ENCODE data around the gene ARRB2.
"Not testable (repeated sequence)": the region's sequence is repeated elsewhere in the genome, so short reads cannot be mapped to it uniquely, and the experiment has no call there.

Gene ARRB2

DNA sequence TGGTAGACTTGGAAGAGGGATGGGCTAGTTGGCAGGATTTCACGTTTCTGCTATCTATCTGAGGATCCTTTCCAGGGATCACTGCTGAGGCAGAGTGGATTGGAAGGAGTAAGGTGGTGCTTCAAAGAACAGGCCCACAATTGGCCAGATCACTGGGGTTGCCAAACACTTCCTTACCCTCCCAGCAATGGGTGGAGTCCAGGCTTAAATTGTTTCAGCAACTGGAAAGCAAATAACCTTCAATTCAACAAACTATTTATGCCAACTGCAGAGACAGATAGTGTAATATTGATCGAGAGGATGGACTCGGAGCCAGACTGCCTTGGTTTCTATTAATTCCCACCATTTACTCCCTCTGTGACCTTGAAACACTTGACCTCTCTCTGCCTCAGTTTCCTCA is 2.1 kb downstream of the ARRB2 start:
- no peak for ATAC-seq
- TF ChIP-seq ZNF8 (CRISPR knock-in tag; IDR thresholded peaks at IDR 0.05) (no peak), ZFP30 (CRISPR knock-in tag; IDR thresholded peaks at IDR 0.05) (no peak), BACH2 (CRISPR knock-in tag; IDR thresholded peaks at IDR 0.05; ENCODE audit: borderline replicate concordance) (no peak), ISL1 (CRISPR knock-in tag; IDR thresholded peaks at IDR 0.05) (no peak), SNAI2 (CRISPR knock-in tag; IDR thresholded peaks at IDR 0.05) (no peak), ZNF565 (CRISPR knock-in tag; conservative IDR thresholded peaks at IDR 0.05; ENCODE audit: low read depth) (no peak), ZC3H10 (CRISPR knock-in tag; IDR thresholded peaks at IDR 0.05) (no peak), OSR1 (CRISPR knock-in tag; IDR thresholded peaks at IDR 0.05) (no peak), ARNTL (CRISPR knock-in tag; IDR thresholded peaks at IDR 0.05; ENCODE audit: borderline replicate concordance, low read depth) (no peak), PPARA (CRISPR knock-in tag; IDR thresholded peaks at IDR 0.05; ENCODE audit: borderline replicate concordance) (no peak), ZNF70 (CRISPR knock-in tag; IDR thresholded peaks at IDR 0.05) (no peak), ZFP3 (CRISPR knock-in tag; IDR thresholded peaks at IDR 0.05) (no peak), ESRRG (CRISPR knock-in tag; IDR thresholded peaks at IDR 0.05) (no peak), TOX (CRISPR knock-in tag; IDR thresholded peaks at IDR 0.05; ENCODE audit: borderline replicate concordance) (no peak)
- TF ChIP-seq, protein P1, sequence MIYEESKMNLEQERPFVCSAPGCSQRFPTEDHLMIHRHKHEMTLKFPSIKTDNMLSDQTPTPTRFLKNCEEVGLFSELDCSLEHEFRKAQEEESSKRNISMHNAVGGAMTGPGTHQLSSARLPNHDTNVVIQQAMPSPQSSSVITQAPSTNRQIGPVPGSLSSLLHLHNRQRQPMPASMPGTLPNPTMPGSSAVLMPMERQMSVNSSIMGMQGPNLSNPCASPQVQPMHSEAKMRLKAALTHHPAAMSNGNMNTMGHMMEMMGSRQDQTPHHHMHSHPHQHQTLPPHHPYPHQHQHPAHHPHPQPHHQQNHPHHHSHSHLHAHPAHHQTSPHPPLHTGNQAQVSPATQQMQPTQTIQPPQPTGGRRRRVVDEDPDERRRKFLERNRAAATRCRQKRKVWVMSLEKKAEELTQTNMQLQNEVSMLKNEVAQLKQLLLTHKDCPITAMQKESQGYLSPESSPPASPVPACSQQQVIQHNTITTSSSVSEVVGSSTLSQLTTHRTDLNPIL (CRISPR knock-in tag; IDR thresholded peaks at IDR 0.05; ENCODE audit: low read depth) = no peak
- TF ChIP-seq, protein P2, sequence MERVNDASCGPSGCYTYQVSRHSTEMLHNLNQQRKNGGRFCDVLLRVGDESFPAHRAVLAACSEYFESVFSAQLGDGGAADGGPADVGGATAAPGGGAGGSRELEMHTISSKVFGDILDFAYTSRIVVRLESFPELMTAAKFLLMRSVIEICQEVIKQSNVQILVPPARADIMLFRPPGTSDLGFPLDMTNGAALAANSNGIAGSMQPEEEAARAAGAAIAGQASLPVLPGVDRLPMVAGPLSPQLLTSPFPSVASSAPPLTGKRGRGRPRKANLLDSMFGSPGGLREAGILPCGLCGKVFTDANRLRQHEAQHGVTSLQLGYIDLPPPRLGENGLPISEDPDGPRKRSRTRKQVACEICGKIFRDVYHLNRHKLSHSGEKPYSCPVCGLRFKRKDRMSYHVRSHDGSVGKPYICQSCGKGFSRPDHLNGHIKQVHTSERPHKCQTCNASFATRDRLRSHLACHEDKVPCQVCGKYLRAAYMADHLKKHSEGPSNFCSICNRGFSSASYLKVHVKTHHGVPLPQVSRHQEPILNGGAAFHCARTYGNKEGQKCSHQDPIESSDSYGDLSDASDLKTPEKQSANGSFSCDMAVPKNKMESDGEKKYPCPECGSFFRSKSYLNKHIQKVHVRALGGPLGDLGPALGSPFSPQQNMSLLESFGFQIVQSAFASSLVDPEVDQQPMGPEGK (CRISPR knock-in tag; IDR thresholded peaks at IDR 0.05; ENCODE audit: borderline replicate concordance) = no peak
- TF ChIP-seq, protein P3, sequence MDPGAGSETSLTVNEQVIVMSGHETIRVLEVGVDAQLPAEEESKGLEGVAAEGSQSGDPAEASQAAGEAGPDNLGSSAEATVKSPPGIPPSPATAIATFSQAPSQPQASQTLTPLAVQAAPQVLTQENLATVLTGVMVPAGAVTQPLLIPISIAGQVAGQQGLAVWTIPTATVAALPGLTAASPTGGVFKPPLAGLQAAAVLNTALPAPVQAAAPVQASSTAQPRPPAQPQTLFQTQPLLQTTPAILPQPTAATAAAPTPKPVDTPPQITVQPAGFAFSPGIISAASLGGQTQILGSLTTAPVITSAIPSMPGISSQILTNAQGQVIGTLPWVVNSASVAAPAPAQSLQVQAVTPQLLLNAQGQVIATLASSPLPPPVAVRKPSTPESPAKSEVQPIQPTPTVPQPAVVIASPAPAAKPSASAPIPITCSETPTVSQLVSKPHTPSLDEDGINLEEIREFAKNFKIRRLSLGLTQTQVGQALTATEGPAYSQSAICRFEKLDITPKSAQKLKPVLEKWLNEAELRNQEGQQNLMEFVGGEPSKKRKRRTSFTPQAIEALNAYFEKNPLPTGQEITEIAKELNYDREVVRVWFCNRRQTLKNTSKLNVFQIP (CRISPR knock-in tag; IDR thresholded peaks at IDR 0.05; ENCODE audit: borderline replicate concordance, low read depth) = no peak
- TF ChIP-seq, protein P4, sequence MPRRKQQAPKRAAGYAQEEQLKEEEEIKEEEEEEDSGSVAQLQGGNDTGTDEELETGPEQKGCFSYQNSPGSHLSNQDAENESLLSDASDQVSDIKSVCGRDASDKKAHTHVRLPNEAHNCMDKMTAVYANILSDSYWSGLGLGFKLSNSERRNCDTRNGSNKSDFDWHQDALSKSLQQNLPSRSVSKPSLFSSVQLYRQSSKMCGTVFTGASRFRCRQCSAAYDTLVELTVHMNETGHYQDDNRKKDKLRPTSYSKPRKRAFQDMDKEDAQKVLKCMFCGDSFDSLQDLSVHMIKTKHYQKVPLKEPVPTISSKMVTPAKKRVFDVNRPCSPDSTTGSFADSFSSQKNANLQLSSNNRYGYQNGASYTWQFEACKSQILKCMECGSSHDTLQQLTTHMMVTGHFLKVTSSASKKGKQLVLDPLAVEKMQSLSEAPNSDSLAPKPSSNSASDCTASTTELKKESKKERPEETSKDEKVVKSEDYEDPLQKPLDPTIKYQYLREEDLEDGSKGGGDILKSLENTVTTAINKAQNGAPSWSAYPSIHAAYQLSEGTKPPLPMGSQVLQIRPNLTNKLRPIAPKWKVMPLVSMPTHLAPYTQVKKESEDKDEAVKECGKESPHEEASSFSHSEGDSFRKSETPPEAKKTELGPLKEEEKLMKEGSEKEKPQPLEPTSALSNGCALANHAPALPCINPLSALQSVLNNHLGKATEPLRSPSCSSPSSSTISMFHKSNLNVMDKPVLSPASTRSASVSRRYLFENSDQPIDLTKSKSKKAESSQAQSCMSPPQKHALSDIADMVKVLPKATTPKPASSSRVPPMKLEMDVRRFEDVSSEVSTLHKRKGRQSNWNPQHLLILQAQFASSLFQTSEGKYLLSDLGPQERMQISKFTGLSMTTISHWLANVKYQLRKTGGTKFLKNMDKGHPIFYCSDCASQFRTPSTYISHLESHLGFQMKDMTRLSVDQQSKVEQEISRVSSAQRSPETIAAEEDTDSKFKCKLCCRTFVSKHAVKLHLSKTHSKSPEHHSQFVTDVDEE (CRISPR knock-in tag; IDR thresholded peaks at IDR 0.05) = no peak
- TF ChIP-seq, protein P5, sequence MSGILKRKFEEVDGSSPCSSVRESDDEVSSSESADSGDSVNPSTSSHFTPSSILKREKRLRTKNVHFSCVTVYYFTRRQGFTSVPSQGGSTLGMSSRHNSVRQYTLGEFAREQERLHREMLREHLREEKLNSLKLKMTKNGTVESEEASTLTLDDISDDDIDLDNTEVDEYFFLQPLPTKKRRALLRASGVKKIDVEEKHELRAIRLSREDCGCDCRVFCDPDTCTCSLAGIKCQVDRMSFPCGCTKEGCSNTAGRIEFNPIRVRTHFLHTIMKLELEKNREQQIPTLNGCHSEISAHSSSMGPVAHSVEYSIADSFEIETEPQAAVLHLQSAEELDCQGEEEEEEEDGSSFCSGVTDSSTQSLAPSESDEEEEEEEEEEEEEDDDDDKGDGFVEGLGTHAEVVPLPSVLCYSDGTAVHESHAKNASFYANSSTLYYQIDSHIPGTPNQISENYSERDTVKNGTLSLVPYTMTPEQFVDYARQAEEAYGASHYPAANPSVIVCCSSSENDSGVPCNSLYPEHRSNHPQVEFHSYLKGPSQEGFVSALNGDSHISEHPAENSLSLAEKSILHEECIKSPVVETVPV (CRISPR knock-in tag; IDR thresholded peaks at IDR 0.05) = no peak

DNA sequence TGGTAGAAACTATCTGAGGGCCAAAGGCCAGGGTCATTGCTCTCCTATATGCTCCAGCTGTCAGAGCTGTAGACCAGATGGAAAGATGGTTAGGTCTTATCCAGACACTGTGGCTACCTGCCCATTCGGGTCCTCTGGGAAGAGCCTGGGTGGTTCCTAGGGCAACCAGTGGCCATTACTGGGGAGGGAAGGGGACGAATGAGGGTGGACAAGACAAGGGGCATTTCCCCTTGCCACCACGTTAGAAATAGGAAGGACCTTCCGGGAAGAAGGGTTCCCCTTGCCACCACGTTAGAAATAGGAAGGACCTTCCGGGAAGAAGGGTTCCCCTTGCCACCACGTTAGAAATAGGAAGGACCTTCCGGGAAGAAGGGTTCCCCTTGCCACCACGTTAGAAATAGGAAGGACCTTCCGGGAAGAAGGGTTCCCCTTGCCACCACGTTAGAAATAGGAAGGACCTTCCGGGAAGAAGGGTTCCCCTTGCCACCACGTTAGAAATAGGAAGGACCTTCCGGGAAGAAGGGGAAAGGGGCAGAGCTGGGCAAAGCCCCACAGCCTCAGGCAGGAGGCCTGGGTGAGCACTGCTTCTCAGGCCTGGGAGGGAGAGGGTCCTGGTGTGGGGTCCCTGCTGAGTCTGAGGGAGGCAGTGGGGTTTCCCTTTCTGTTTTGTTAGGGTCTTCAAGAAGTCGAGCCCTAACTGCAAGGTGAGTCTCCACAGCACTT is 4.1 kb downstream of the ARRB2 start:
- ATAC-seq = not testable (repeated sequence)

DNA sequence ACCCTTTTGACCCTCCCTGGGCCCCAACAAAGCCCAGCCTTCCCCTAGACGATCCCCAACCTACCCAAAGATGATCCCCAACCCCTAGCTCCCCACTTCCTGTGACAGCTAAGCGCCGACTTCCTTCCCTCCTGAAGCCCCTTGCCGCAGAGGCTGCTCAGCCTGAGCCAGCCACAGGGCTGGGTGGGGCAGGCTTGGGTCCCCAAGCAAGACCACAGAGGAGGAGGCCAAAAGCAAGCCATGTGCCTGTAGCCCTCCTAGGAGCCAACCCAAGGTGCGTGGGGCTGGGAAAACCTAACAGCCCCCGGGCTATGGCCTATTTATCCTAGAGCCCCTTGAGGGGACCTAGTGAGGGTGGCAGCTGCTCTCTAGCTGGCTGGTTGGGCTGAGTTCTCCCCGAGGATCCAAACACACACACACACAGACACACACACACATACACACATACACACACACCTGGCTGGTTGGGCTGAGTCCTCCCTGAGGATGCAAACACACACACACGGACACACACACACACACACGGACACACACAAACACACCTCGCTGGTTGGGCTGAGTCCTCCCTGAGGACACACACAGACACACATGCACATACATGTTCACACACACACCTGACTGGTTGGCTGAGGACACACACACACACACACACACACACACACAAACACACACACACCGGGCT is 4.8 kb downstream of the ARRB2 start:
- TF ChIP-seq OSR1 (CRISPR knock-in tag; IDR thresholded peaks at IDR 0.05) (no peak), CSDC2 (CRISPR knock-in tag; IDR thresholded peaks at IDR 0.05) (no peak), ZC3H10 (CRISPR knock-in tag; IDR thresholded peaks at IDR 0.05) (no peak), ZNF565 (CRISPR knock-in tag; conservative IDR thresholded peaks at IDR 0.05; ENCODE audit: low read depth) (no peak)
- TF ChIP-seq, protein P1 (CRISPR knock-in tag; IDR thresholded peaks at IDR 0.05; ENCODE audit: low read depth) = no peak
- TF ChIP-seq, protein P2 (CRISPR knock-in tag; IDR thresholded peaks at IDR 0.05; ENCODE audit: borderline replicate concordance) = no peak
- ATAC-seq = no peak

Measured in SK-N-SH treated with all-trans-retinoic acid at 6 μM for 48 hours (cell line).